Activated T-helper 1 cell treated with Interleukin-2 at 50 U/mL for 16 hours (primary cell): ENCODE results near the gene DDX6.
"Not testable (repeated sequence)": the region's sequence is repeated elsewhere in the genome, so short reads cannot be mapped to it uniquely, and the experiment has no call there.

ENCODE experiments used
- DNase-seq: peaks from one replicate; pipeline ENCODE4 v3.0.0-alpha.2; 2020; ENCODE audit warnings: low read depth

The DDX6 gene, protein sequence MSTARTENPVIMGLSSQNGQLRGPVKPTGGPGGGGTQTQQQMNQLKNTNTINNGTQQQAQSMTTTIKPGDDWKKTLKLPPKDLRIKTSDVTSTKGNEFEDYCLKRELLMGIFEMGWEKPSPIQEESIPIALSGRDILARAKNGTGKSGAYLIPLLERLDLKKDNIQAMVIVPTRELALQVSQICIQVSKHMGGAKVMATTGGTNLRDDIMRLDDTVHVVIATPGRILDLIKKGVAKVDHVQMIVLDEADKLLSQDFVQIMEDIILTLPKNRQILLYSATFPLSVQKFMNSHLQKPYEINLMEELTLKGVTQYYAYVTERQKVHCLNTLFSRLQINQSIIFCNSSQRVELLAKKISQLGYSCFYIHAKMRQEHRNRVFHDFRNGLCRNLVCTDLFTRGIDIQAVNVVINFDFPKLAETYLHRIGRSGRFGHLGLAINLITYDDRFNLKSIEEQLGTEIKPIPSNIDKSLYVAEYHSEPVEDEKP

DNA sequence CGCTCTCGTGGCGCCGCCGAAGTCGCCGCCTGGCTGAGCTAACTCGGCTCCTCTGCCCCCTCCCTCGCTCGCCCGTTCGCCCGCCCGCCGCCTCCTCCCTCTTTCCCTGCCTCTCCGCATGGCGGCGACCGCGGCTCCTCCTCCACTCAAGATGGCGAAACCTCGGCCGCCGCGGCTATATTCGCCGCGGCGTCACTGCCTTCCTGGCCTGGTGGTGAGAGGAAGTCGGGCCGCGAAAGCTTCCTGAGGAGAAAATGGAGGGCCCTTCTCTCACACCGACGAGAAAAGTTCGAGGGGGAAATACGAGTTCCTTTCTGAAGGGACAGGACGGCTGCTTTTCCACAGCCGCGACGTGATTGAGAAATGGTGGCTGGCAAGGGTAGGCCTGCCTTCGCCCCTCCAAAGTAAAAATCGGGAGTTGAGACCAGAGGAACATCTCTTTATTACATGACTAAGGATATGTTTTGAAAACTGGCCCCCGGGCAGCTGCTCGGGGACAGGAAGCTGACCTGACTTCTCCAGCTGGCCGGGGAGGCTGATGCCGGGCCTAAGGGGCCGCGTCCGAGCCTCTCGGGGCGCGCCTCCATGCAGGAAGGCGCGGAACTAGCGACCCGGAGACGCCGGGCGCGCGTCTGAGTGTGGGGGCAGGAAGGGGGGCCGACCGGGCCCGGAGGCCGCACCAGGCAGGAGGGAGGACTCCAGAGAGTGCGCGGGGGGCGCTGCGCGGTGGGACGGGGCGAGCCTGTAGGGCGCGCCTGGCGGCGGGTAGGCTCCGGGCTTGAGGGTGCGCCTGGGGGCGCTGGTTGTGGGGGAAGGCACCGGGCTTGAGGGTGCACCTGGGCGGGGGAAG, at the start of gene DDX6:
Gene DDX6, minus strand, starts transcription at position 54 of the 850 bp plus-strand sequence. CDS start 4,913 bp downstream, outside the sequence.
- DNase-seq, result peak; percentile 88

DNA sequence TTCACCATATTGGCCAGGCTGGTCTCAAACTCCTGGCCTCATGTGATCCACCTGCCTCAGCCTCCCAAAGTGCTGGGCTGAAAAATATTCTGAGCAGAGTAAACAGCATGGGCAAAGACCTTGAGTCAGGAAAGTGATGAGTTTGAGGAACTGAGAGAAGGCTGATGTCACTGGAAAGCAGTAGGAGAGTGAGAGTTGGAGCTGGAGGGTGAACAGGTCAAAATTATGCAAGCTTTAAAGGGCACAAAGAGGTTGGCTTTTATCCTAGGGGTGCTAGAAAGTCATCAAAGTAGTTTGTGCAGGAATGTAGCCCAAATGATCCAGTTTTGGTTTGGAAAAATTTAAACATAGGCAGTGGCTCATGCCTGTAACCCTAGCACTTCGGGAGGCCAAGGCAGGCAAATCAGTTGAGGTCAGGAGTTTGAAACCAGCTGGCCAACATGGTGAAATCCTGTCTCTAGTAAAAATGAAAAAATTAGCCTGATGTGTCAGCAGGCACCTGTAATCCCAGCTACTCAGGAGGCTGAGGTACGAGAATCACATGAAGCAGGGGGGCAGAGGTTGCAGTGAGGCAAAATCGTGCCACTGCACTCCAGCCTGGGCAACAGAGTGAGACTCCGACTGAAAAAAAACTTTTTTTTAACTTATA, 48.1 kb upstream of the DDX6 start:
- no peak for DNase-seq

DNA sequence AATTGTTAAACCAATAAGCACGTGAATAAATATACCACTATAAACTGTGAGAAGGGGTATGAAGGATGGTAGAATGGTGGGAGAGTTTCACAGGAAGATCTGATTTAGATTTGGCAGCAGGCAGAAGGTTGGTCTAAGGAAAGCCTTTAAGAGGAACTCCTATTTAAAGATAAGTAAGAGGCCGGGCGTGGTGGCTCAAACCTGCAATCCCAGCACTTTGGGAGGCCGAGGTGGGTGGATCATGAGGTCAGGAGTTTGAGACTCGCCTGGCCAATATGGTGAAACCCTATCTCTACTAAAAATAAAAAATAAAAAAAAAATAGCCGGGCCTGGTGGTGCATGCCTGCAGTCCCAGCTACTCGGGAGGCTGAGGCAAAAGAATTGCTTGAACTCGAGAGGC, 46.9 kb upstream of the DDX6 start:
- DNase-seq, result no peak

DNA sequence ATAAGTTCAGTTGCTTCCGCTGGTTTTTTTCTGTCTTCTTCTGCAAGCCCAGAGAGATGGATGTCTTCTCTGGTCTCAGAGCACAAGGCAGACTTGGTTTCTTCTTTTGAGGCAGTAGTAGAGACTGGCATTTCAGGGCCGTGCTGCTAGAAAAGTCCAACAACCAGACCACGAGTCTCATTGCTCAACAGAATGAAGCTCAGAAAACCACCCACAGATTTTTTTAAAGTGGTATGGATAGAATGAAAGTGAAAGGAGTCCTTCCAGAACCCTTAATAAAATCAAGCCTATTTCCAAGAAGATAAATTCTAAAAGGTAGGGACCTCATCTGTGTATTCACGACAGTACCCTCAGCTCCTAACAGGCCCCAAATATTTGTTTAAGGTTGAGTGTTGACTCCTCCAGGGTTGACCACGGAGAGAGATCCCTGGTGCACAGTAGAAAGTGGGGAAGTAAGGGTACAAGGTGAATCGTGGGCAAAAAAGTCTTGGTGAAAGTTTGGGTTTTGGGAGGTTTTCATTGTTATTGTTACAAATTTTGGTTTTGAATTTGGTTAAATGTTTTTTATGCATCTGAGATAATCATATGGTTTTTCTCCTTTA, 43.6 kb upstream of the DDX6 start:
- DNase-seq, result no peak

DNA sequence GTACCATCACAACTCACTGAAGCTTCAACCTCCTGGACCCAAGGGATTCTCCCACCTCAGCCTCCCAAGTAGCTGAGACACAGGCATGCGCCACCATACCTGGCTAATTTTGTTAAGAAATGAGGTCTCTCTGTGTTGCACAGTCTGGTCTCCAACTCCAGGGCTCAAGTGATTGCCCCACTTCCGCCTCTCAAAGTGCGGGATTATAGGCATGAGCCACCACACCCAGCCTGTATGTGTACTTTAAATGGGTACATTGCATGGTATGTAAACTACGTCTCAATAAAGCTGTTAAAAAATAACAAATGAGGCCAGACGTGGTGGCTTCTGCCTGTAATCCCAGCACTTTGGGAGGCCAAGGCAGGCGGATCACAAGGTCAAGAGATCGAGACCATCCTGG, 36.2 kb upstream of the DDX6 start:
- DNase-seq, result no peak

DNA sequence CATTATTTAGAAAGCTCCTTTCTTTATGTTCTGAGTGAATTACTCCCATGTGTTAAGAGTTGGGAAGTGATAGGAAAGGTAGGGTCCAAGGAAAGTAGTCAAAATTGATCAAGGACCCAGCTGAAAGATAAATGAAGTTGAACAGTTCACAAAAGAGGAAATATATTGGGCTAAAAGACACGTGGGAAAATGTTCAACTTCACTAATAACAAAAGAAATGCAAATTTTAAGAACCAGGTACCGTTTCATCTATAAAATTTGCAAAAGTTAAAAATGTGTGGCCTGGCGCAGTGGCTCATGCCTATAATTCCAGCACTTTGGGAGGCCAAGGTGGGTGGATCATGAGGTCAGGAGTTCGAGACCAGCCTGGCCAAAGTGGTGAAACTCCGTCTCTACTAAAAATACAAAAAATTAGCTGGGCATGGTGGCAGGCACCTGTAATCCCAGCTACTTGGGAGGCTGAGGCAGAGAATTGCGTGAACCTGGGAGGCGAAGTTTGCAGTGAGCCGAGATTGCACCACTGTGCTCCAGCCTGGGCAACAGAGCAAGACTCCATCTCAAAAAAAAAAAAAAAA, 32.1 kb upstream of the DDX6 start:
- not testable (repeated sequence) for DNase-seq

DNA sequence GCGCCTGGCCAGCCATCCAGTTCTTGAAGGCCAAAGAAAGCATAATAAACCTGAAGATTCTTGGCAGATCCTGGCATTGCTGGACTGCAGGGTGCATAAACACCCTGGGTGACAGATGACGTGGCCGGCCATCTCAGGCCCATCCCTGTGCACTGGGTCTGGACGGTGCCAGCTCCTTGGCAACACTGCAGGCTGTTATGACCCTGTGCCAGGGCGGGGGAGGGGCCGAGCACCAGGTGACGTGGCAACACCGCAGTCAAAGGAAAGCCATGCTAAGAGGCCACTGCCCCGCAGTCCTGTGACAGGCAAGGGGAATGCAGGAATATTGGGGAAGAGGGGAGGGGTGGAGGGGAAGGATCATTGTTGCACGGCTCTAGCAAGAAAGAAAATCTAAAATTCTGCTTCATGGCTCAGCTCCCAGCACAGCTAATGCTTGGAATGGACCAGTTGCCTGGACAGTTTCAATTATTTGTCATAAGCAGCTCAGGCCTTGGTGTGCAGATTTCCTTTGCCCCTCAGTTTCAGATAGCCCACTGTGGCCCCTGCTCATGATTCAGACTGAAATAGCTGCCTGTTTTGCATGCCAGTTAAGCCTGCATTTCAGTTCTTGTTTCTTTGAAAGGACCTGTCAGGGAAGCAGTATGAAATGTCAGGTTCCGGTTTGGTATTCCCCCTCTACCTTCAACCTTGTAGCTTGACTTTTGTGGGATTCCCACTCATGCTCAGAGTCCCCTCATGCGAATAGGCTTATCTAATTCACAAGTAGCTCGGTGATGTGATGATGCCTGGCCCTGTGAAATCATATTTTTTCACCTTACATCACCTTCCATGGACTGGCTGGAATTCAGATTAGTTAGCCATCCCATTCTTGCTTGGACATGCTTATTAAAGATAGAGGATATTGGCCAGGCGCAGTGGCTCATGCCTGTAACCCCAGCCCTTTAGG, 29.7 kb upstream of the DDX6 start:
- DNase-seq, result no peak

DNA sequence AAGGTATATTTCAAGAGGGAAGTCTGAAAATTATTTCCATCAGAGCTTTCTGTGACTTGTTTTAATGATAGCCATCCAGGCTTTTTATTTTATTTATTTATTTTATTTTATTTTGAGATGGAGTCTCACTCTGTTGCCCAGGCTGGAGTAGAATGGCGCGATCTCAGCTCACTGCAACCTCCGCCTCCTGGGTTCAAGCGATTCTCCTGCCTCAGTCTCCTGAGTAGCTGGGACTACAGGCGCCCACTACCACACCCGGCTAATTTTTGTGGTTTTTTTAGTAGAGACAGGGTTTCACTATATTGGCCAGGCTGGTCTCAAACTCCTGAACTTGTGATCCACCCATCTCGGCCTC, 29.0 kb upstream of the DDX6 start:
- DNase-seq, result not testable (repeated sequence)

DNA sequence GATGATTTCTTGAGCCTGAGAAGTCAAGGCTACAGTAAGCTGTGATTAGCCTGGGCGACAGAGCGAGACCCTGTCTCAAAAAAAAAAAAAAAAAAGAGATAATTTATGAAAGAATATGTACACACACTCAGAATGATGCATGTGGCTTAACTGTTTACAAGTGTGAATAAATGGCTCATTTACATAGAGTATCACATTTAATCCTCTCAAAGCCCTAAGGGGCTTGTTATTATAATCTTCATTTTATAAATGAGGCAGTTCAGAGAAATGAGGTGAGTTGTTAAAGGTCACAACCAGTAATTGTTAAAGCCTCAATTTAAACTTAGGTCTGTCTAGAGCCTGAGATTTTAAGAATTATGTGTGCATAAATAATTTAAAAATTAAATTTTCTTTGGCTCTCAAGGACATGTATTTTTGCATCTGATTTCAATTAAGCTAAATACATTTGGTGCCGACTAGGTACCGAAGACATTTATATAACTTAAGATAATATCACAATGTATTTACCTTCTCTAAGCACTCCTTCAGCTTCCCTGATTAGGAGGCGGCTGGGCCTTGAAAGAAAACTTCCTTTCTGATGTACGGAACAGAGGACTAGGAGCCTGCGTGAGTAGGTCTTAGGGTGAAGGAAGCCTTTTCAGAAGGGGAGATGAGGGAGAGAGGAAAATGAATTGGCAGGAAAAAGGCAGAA, 28.5 kb upstream of the DDX6 start:
- no peak for DNase-seq

DNA sequence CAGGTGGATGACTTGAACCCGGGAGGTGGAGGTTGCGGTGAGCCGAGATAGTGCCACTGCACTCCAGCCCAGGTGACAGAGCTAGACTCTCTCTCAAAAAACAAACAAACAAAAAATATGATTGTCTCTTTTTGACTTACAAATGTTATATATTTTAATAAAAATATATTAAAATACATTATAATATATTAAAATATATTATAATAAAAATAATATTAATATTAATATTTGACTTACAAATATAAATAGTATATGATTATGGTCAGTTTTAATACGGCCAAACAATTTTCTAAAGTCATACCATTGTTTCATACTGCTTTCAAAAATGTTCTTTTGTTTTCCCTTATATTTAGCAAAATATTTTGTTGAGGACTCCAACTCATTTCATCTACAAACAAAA, 27.2 kb upstream of the DDX6 start:
- no peak for DNase-seq

DNA sequence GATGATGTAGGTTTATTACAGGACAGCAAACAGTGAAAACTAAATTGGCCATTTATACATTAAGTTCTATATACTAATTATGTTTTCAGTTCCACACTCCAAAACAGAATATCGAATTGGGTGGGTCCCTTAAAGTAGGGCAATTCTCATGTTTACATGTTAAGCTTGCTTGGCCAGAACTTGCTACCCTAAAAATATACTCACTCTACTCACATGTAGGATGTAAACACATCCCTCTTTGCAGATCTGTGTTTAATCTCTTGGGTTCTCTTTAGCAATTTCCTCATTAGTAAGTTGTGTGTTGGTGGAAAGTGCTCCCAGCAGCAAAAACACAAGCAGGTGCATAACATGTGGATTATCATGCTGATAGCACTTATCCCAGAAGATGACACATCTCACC, 22.6 kb upstream of the DDX6 start:
- no peak for DNase-seq

DNA sequence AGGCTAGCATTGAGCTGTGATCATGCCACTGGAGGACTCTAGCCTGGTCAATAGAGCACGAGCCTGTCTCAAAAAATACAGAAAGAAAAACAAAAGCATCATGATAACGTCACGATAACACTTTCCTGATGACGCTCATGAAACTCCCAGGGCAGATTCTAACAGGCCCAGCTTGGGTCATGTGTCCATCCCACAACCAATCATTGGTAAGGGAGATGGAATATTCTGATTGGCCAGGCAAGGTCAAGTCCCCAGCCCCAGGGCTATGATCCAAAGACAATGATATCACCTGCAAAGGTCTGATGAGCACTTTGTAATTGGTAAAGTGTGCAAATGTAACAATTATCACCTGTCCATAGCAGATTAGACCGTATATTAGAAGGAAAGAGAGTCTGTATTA, 21.5 kb upstream of the DDX6 start:
- no peak for DNase-seq

DNA sequence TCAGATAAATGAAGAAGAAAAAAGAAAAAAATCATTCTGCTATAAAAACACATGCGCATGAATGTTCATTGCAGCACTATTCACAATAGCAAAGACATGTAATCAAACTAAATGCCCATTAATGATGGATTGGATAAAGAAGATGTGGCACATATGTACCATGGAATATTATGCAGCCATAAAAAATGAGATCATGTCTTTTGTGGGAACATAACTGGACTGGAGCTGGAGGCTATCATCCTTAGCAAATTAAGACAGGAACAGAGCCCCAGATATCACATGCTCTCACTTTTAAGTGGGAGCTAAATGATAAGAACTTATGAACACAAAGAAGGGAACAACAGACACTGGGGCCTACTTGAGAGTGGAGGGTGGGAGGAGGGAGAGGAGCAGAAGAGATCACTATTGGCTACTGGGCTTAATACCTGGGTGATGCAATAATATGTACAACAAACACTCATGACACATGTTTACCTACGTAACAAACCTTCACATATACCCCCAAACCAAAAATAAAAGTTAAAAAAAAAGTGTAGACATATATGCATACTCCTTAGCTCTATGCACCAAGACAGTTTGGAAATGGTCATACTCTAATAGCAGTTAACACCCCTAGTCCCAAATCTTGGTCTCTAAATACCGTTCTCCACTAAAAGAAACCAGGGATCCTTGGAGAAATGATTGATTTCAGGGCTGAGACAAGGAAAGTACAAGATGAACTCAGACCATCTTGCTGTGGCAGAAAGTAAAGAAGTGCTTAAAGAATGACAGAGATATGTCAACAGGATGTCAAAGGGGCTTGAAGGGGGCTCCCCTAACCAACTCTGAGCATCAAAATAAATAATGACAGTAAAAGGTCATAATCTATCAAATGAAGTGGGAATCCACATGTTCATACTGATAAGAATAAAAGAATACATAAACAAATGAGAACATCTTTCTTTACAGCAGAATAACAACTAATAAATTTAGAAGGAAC, 17.1 kb upstream of the DDX6 start:
- no peak for DNase-seq

DNA sequence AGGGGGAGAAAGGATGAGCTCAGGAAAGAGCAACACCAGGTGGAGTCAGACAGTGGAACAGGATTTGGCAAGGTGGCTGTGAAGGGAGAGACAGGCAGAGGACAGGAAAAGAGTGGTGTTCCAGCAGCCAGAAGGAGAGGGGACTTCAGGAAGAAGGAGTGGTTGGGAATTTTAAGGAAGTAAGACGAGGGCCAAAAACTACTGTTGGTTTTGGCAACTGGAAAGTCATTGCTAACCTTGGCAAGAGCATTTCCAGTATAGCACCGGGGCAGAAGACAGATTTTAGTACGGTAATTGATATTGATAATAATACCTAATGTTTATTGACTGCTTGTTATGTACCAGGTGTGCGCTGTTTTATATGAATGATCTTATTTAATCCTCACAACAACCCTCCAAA, 15.4 kb upstream of the DDX6 start:
- no peak for DNase-seq

DNA sequence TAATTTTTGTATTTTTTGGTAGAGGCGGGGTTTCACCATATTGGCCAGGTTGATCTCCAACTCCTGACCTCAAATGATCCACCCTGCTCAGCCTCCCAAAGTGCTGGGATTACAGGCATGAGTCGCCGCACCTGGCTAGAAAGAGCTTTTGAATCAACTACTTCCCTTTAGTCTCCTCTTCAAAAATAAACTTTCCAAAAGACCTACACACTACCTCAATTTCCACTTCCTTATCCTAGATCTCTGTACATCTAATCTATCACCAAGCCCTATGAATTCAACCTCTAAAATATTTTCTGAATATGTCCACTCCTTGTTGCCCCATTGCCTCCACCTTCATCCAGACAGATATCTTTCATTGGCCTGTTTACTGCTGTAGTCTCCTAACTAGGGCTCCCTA, 13.1 kb upstream of the DDX6 start:
- no peak for DNase-seq

DNA sequence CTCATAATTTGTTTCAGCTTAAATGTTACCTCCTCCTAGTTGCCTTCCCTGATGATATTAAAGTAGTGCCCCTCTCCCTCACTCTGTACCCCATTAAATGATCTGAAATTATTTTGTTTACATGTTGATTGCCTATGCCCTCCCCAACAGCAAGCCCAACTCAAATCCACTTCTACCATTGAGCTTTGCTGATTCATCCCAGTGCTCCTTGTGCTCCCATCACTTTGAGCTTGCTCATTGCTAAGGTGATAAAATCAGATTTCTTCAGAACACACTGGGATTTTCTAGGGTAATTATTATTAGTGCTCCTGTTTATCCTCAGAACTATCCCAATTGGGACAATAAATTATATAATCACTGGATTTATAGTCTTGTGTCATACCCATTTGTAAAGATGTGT, 8.4 kb upstream of the DDX6 start:
- DNase-seq, result no peak

DNA sequence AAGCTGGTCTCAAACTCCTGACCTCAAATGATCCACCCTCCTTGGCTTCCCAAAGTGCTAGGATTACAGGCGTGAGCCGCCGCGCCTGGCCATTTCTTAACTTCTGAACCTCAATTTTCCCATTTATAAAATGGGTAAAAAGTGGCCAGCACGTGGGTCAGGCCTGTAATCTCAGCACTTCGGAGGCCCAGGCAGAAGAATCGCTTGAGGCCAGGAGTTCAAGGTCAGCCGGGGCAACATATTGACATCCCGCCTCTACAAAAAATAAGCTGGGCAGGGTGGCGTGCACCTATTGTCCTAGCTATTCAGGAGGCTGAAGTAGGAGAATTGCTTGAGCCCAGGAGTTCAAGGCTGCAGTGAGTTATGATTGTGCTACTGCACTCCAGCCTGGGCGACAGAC, 6.5 kb upstream of the DDX6 start:
- DNase-seq, result no peak

DNA sequence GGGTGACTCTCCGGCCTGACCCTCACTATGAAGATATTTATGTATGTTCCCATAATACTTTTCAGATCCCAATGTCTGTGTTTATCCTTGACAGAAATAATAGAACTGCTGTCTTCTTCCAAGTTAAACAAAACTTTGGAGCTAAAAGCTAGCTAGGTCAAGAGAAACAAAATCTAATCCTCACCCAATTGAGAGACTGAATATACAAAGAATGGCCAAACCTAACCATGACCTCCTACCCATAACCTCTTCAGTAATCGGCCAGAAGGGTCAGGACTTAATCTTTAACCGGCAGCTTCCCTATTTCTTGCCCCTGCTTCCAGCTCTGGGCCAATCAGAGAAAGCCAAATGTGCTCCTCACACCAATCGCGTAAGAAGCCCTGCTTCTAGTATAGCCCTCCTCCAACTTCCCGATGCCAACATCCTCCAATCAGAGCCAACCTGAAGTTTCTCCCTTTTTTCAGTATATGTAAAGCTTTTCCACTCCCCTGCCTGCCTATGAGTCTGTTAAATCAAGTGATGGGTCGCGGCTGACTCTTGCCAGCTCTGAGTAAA, 1.7 kb upstream of the DDX6 start:
- peak; percentile 42 for DNase-seq
